Activated CD4-positive, alpha-beta T cell treated with anti-CD3 and anti-CD28 coated beads, Interleukin-2, amount 10 ng/mL, durations not matched to agents 24 days and 14 days (primary cell): ENCODE data around the gene SUCLA2. TPM values are rescaled to one million over a fixed set of nuclear protein-coding genes. Genes with fewer than 3 reads are reported as not detected.
A peak's percentile ranks its signal among the peaks of the same experiment; 100 is the strongest.

ENCODE experiments used
- DNase-seq: peaks from one replicate; pipeline ENCODE4 v3.0.0; 2022
- H3K27ac Mint-ChIP-seq: one replicate; pipeline ENCODE4 v1.8.0; 2022; ENCODE audit warnings: mild to moderate bottlenecking, mixed read lengths
- H3K27me3 Mint-ChIP-seq: one replicate; pipeline ENCODE4 v1.8.0; 2022; ENCODE audit warnings: mixed read lengths
- H3K36me3 Mint-ChIP-seq: one replicate; pipeline ENCODE4 v1.8.0; 2022; ENCODE audit warnings: low read depth, mild to moderate bottlenecking, mixed read lengths
- H3K4me1 Mint-ChIP-seq: one replicate; pipeline ENCODE4 v1.8.0; 2021; ENCODE audit warnings: mixed read lengths
- H3K4me3 Mint-ChIP-seq: one replicate; pipeline ENCODE4 v1.8.0; 2022; ENCODE audit warnings: mild to moderate bottlenecking, moderate library complexity, mixed read lengths
- H3K9me3 Mint-ChIP-seq: one replicate; pipeline ENCODE4 v1.8.0; 2021; ENCODE audit warnings: mixed read lengths
- intact Hi-C: fragments of 100-400 bp; cut with micrococcal nuclease; formaldehyde crosslinking; loops from one replicate; pipeline ENCODE4 v1.15.1; 2023
- total RNA-seq: library from RNA; stranded (reverse); gene quantifications from 2 replicates; pipeline ENCODE4 v1.2.3, GENCODE V29; 2022

Gene SUCLA2
- total RNA-seq, 1 donor from 2014 or later, result 45.3 TPM

DNA sequence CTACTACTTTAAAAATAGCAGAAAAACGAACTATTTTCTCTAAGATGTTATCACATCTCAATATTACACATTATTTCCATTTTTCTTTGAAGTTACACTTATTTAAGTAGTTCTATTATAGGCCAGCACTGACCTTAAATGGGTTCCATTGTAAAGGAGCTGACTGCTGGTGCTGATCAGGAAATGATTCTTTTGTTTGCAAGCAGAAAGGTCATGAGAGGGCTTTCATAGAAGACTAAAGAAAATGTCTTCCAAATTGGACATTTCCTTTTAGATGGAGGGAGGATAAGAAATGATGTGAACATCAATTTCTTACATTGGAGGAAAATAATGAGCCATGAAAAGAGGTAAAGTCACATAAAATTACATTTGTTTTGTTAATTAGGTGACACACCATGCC lies 96.2 kb downstream of the SUCLA2 start:
- H3K4me3 Mint-ChIP-seq, result no peak overlapping the region
- H3K27ac Mint-ChIP-seq, result no peak overlapping the region
- intact Hi-C loops, result no loop called here
- peaks cover 1% of the 10 kb centered on the region for H3K36me3 Mint-ChIP-seq
- peaks cover 14% of the 10 kb centered on the region for H3K9me3 Mint-ChIP-seq
- no peaks in the 10 kb centered on the region for H3K27me3 Mint-ChIP-seq
- DNase-seq, result no peak
- peaks cover 5% of the 10 kb centered on the region for H3K4me1 Mint-ChIP-seq

DNA sequence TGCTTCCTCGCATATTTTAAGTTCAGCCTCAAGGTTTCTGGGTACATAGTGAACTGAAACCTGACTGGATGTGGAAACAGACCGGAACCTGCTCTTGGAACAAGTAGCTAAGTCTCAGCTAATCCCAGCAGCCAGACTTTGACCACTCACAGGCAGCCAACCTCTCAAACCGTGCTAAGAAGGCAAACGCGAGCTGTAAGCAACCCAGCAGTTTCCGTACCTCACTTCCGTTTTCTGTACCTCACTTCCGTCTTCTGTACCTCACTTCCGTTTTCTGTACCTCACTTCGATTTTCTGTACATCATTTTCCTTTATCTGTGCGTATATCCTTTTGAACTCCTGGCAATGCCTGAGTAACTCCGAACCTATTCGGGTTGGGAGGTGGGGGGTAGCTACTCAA lies 96.8 kb downstream of the SUCLA2 start:
- H3K27ac Mint-ChIP-seq, result no peak overlapping the region
- DNase-seq, result no peak
- peaks cover 1% of the 10 kb centered on the region for H3K36me3 Mint-ChIP-seq
- intact Hi-C loops, result no loop called here
- peaks cover 17% of the 10 kb centered on the region for H3K9me3 Mint-ChIP-seq
- peaks cover 5% of the 10 kb centered on the region for H3K4me1 Mint-ChIP-seq
- H3K4me3 Mint-ChIP-seq, result peak overlapping the region; percentile 37
- H3K27me3 Mint-ChIP-seq, result no peaks in the 10 kb centered on the region

DNA sequence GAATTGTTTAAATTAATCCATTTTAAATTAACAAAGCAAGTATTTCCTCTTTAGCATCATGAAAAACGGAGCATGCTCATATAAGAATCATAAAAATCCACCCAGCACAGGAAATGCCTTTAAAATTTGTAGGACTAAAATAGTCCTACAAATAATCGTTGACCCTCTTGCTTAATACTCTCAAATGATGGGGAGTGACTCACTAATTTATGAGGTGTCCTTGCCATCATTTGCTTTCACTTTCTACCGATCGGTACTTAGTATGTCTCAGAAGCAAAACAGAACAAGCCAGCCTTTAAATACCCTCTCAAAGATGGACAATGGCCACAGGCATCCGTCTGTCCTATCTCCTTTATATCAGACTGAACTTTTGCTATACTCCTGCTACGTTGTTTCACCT lies 97.2 kb downstream of the SUCLA2 start:
- Mint-ChIP-seq H3K27me3 (no peaks in the 10 kb centered on the region), H3K36me3 (peaks cover 1% of the 10 kb centered on the region), H3K4me3 (no peak overlapping the region), H3K9me3 (peaks cover 14% of the 10 kb centered on the region), H3K27ac (no peak overlapping the region), H3K4me1 (peaks cover 5% of the 10 kb centered on the region)
- intact Hi-C loops, result no loop called here
- DNase-seq, result no peak

DNA sequence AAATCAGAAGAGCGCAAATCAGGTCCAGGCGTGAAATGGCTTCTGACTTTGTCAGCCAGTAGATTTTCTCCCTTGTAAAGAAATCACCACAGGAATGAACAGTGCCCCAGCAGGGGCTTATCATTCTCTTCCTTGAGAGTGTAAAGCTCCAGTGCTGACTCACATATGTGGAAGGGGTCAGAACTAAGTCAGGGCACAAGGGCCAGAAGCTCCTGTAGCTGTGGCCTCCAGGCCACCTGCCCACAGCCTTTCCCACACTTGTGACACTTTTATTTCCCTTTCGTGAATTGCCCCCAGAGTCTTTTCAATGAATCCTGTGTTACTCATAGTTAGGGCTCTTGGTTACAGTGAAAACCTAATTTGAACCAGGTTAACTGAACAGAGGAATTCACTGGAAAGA lies 99.6 kb downstream of the SUCLA2 start:
- Mint-ChIP-seq H3K4me3 (no peak overlapping the region), H3K27ac (no peak overlapping the region), H3K36me3 (peaks cover 1% of the 10 kb centered on the region), H3K4me1 (peaks cover 5% of the 10 kb centered on the region), H3K9me3 (peaks cover 14% of the 10 kb centered on the region), H3K27me3 (no peaks in the 10 kb centered on the region)
- intact Hi-C loops, result no loop called here
- DNase-seq, result no peak

DNA sequence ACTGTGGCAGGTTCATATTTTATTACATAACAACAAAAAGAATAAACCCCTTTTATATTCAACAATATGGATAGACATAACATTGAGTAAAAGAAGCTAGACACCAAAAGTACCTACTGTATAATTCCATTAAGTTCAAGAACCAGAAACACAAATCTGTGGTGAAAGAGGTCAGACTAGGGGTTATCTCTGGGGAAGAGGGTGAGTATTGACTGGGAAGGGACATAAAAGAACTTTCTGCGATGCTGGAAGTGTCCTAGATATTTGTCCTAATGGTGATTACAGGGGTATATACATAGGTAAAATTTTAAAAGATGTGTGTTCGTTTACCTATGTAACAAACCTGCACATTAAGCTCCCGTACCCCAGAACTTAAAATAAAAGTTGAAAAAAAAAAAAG lies 103.0 kb downstream of the SUCLA2 start:
- Mint-ChIP-seq H3K4me3 (no peak overlapping the region), H3K36me3 (peaks cover 1% of the 10 kb centered on the region), H3K4me1 (no peaks in the 10 kb centered on the region), H3K9me3 (peaks cover 5% of the 10 kb centered on the region), H3K27me3 (no peaks in the 10 kb centered on the region), H3K27ac (no peak overlapping the region)
- no peak for DNase-seq
- intact Hi-C loops, result no loop called here

DNA sequence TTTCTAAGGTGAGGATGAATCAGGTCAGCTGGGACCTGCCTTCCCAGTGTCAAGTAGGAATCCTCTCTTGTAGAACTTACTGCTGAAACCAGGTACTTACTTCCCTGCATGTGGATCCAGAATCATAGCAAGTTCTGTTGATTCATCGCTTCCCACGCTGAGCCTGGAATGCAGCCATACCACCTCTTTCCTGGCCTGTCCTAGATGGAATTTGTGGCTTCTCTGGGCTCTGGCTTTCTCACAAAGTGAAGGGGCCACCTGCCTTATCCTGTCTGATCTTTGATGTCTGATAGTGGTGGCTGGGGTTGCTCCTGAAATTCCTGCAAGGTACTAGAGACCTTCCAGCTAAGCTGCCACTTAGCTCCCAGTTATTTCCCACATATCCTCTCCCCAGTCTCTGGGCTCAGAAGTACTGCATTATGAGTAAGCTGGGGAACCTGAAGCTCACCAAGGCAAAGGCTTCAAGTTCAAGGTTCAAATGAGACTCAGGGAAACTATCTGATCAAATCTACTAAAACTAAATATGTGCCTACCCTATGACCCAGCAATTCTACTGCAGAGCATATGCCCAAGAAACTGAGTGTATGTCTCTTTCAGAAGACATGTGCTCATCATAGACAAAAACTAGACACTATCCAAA lies 103.5 kb downstream of the SUCLA2 start:
- H3K9me3 Mint-ChIP-seq, result peaks cover 5% of the 10 kb centered on the region
- no peak overlapping the region for H3K4me3 Mint-ChIP-seq
- H3K27me3 Mint-ChIP-seq, result no peaks in the 10 kb centered on the region
- H3K27ac Mint-ChIP-seq, result no peak overlapping the region
- no peak for DNase-seq
- H3K4me1 Mint-ChIP-seq, result no peaks in the 10 kb centered on the region
- H3K36me3 Mint-ChIP-seq, result peaks cover 1% of the 10 kb centered on the region
- intact Hi-C loops, result no loop called here

DNA sequence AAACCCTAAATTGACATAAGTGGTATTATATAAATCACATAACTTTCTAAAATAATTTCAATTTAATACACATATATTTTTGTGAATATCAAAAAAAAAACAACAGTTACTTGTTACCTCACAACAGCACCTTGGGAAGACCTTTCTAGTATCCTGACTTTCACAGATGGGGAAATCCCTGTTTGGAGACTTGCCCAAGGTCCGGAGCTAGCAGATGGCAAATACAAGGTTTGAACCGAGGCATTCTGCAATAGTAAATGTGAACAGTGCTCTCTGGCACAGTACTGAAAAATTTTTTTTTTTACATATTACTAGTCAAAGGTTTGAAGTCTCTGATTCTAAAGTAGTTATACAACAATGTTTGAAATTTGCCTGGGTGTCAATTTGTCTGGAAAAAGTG lies 104.5 kb downstream of the SUCLA2 start:
- H3K4me3 Mint-ChIP-seq, result no peak overlapping the region
- H3K36me3 Mint-ChIP-seq, result no peaks in the 10 kb centered on the region
- intact Hi-C loops, result no loop called here
- H3K9me3 Mint-ChIP-seq, result peaks cover 5% of the 10 kb centered on the region
- no peak for DNase-seq
- H3K4me1 Mint-ChIP-seq, result peaks cover 2% of the 10 kb centered on the region
- H3K27me3 Mint-ChIP-seq, result no peaks in the 10 kb centered on the region
- H3K27ac Mint-ChIP-seq, result no peak overlapping the region

DNA sequence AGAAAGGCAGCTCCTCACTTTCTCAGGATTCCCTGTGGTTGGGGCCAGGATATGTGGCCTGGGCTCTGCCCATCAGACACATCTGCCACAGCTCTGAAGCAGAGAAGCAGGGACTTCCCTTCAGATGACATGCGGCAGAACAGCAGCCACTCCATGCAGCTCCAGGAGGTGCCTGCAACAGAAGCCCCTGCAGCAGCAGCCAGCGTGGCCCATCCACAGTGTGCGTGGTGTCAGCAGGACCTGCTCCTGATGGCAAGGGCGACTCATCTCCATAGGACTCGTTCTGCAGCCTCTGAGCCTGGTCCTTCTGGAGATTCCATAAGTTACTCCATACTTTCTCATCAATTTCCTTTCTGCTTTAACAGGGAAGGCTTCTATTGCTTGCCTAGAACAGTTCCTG lies 105.0 kb downstream of the SUCLA2 start:
- H3K27me3 Mint-ChIP-seq, result no peaks in the 10 kb centered on the region

DNA sequence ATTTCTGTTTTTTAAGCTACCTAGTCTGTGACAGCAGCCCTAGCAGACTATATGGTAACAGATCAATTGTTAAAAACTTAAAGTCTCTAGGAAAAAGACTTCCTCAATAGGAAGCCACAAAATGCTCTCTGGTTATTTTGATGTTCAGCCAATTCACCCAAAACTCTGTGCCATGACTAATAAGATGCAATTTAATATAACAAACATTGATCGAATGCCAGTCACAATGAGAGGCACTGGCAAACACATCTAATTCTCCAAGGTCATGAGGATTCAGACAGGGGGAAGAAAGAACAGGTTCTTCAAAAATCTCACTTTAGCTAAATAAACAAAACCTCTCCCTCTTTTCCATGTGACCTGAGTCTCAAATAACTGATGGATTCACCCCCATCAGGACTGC lies 107.5 kb downstream of the SUCLA2 start:
- intact Hi-C loops, result no loop called here
- Mint-ChIP-seq H3K9me3 (no peaks in the 10 kb centered on the region), H3K4me1 (peaks cover 10% of the 10 kb centered on the region), H3K36me3 (no peaks in the 10 kb centered on the region), H3K27me3 (no peaks in the 10 kb centered on the region), H3K27ac (no peak overlapping the region), H3K4me3 (no peak overlapping the region)
- no peak for DNase-seq

More for the DNA sequence above, 105.0 kb downstream of the SUCLA2 start:
- no peak for DNase-seq
- Mint-ChIP-seq H3K27ac (no peak overlapping the region), H3K9me3 (peaks cover 5% of the 10 kb centered on the region), H3K4me1 (peaks cover 2% of the 10 kb centered on the region), H3K36me3 (no peaks in the 10 kb centered on the region), H3K4me3 (no peak overlapping the region)
- intact Hi-C loops, result no loop called here

Other genes with a start within 250 kb of the SUCLA2 start
- gene NUDT15, start 36.5 kb upstream of the SUCLA2 start, total RNA-seq, result 18.2 and 19.1 TPM in 2 replicates
- gene MED4, start 93.8 kb upstream of the SUCLA2 start, total RNA-seq, result 61.8 and 63.5 TPM in 2 replicates
- 51.7 and 53.1 TPM in 2 replicates for gene ITM2B, start 231.9 kb upstream of the SUCLA2 start, total RNA-seq